ENCODE measurements around the gene NPHS1.

The NPHS1 gene

DNA sequence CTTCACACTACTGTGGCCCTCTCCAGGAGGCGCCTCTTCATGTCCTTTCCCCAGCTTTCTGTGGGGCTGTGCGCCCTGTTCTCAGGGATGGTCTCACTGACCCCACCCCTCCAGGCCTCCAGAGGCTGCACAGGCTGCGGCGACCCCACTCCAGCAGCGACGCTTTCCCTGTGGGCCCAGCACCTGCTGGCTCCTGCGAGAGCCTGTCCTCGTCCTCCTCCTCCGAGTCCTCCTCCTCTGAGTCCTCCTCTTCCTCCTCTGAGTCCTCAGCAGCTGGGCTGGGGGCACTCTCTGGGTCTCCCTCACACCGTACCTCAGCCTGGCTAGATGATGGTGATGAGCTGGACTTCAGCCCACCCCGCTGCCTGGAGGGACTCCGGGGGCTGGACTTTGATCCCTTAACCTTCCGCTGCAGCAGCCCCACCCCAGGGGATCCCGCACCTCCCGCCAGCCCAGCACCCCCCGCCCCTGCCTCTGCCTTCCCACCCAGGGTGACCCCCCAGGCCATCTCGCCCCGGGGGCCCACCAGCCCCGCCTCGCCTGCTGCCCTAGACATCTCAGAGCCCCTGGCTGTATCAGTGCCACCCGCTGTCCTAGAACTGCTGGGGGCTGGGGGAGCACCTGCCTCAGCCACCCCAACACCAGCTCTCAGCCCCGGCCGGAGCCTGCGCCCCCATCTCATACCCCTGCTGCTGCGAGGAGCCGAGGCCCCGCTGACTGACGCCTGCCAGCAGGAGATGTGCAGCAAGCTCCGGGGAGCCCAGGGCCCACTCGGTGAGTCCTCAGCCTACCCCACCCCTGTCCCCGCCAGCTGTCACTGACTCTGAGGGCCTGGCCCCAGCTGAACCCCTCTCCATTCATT is 65.8 kb downstream of the NPHS1 start:
- DNase-seq = no peak

DNA sequence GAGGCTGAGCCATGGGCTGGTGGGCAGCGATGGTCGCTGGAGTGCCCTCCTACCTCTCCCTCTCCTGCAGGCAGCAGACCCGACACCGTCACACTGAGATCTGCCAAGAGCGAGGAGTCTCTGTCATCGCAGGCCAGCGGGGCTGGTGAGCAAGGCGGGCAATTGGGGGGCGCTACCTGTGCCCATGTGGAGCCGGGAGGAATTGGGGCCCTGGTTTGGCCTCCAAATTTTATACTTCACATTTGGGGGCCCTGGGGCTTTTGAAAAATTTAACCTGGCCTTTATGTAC is 67.0 kb downstream of the NPHS1 start:
- DNase-seq = no peak

DNA sequence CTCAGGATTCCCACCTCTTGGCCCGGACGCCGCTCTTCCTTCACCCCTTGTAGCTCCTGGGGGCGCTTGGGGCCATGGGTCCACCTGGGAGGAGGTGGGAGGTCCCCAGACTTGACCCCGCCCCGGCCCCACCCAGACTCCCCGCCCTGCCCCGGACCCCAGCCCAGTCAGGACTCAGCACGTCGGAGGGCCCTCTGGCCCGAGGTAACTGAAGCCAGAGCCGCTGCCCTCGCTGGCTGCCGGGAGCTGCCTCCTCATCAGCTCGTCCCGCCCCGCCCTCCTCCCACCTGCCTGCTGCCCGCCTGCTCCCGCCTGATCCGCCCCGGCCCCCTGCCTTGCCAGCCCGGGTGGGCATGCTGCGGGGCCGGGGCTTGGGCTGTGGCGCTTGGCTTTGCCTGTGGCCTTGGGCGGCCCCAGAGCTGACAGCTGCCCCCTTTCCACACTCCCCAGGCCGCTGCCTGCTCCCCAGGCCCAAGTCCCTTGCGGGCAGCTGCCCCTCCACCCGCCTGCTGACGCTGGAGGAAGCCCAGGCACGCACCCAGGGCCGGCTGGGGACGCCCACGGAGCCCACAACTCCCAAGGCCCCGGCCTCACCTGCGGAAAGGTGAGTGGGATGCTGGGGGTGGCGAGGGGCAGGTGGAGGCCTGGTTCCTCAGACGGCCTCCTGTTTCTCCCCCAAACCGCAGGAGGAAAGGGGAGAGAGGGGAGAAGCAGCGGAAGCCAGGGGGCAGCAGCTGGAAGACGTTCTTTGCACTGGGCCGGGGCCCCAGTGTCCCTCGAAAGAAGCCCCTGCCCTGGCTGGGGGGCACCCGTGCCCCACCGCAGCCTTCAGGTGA is 67.6 kb downstream of the NPHS1 start:
- no peak for DNase-seq

DNA sequence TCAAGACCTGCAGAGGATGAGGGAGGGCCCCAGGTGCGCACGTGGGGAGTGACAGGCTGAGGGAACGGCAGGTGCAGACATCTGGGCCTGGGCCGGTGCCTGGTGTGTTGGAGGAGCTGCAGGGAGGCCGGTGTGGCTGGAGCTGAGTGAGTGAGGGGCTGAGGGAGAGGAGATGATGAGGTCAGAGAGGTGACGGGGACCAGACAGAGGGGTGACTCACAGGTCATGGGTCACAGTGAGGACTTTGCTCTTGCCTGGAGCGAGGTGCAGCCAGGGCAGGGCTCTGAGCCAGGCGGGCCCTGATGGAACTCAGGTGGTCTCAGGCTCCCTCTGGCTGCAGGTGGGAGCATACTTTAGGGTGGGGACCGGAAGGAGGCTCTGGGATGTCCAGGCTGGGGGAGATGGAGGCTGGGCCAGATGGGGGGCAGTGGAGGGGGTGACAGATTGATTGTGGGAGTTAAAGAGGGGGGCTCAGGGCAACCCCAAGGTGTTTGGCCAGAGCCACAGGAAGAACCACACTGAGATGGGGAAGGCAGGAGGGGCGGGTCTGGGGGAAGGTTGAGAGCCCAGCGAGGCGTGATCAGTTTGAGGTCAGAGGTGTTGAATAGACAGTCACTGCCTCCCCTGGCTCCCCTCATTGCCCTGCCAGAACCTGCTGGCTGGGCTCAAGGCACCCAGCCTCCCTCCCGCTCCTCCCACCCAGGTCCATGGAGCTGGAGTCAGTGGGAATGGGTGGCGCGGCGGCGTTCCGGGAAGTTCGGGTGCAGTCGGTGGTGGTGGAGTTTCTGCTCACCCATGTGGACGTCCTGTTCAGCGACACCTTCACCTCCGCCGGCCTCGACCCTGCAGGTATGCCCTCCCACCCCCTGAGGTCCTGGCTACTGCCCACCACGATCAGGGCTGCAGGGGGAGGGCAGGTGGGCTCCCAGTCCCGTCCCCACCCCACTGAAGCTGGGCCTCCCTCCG is 68.6 kb downstream of the NPHS1 start:
- no peak for DNase-seq

DNA sequence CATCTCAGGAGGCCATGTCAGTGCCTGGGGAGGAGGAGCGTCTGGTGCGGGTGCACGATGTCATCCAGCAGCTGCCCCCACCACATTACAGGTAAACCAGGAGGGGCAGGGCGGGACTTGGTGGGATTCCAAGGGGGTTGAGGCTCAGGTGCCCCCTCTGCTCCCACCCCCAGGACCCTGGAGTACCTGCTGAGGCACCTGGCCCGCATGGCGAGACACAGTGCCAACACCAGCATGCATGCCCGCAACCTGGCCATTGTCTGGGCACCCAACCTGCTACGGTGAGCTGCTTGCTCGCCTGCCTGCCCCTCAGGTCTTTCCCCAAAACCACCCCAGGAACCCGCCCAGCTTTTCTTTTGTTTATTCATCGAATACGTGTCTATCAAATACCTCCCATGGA is 69.7 kb downstream of the NPHS1 start:
- no peak for DNase-seq

DNA sequence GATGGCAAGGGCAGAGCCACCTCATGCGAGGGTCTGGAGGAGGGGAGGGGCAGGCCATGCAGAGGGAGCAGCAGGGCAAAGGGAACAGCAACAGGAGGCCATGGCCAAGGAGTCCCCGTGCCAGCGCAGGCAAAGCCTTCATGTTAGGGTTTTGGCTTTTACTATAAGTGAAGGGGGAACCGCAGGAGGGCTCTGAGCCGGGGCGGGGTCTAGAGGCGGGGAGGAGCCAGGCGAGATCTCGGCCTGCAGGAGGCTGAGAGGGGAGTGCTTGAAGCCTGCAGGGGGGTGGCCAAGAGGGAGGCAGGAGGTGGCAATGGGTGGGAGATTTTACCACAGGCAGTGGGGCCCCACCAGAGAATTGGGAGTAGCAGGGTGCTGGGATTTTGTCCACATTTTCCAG is 70.7 kb downstream of the NPHS1 start:
- no peak for DNase-seq

DNA sequence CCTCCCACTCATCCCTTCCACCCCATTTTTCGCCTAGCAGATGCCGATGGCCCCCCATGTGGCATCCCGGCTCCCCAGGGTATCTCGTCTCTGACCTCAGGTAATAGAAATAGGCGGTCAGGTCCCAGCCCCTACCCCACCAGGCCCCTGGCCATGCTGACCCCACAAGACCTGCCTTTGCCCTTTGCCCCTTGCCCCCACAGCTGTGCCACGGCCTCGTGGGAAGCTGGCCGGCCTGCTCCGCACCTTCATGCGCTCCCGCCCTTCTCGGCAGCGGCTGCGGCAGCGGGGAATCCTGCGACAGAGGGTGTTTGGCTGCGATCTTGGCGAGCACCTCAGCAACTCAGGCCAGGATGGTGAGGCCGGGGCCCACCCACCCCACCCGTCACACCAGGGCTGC is 71.6 kb downstream of the NPHS1 start:
- no peak for DNase-seq

DNA sequence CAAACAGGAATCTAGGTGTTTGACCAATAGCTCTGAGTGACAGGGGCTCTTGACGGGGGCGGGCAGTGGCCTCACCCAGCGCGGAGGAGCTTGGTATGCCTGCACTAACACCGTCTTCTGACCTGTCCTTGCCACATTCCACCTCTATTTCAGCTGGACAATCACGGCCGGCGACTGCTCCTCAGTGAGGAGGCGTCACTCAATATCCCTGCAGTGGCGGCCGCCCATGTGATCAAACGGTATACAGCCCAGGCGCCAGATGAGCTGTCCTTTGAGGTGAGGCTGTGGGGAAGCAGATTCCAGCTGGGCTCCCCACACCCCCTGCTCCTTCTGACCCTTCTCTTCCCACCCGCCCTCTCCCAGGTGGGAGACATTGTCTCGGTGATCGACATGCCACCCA is 72.2 kb downstream of the NPHS1 start:
- no peak for DNase-seq

DNA sequence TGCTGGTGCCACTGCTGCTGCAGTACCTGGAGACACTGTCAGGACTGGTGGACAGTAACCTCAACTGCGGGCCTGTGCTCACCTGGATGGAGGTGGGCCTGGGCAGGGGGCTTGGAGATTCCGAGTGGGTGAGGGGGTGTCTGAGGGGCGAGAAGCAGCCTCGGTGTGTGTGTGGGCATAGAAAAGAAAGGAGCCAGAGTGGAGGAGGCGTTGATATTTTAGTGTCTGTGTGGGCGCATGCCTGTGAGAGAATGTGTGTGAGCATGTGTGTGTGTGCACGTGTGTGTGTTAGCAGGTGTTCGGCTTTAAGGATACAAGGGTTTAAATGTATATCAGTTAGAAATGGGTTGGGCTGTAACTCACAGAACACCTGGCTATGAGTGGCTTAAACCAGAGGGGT is 73.3 kb downstream of the NPHS1 start:
- no peak for DNase-seq

DNA sequence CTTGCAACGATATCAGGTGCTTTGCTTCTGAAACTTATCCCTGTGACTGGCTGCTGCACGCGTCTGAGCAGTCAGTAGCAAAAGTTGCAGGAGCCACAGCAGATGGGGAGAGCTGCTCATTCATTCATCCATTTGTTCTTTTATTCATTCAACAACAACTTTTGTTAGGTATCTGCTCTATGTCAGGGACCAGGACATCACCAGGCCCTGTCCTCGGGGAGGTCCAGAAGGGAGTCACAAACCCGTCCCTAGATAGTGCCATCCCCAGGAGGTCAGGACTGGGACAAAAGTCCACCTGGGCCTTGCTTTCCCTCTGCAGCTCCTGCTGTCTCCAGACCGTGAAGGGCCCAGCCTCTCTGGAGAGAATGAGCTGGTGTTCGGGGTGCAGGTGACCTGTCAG is 74.3 kb downstream of the NPHS1 start:
- DNase-seq = no peak

DNA sequence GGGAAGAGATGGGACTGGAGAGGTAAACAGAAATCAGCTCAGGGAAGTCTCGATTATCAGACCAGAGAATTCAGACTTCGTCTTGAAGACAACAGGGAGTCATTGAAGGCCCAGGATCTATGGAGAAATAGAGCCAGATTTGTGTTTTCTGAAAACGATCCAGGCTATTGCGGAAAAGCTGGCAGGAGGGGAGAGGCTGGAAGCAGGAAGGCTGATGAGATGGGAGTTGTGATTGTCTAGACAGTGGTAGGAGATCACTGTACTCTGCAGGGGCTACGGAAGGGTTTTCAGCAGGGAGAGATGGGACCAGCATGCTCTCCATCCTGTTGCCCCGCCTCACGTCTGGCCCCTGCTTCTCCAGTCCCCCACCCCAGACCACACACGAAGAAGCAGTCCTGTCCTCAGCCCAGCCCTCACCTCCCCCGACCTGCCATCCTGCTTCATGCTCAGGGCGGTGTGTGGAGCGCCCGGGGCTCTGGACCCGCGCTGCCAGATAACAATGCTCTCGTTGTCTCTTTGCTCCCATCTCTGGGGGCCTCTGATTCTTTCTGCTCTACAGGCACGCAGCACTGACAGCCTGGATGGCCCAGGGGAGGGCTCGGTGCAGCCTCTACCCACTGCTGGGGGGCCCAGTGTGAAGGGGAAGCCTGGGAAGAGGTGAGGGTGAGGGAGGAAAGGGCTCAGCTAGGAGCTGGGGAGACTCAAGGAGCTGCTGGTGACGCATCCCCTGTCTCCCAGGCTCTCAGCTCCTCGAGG is 75.0 kb downstream of the NPHS1 start:
- DNase-seq = no peak

DNA sequence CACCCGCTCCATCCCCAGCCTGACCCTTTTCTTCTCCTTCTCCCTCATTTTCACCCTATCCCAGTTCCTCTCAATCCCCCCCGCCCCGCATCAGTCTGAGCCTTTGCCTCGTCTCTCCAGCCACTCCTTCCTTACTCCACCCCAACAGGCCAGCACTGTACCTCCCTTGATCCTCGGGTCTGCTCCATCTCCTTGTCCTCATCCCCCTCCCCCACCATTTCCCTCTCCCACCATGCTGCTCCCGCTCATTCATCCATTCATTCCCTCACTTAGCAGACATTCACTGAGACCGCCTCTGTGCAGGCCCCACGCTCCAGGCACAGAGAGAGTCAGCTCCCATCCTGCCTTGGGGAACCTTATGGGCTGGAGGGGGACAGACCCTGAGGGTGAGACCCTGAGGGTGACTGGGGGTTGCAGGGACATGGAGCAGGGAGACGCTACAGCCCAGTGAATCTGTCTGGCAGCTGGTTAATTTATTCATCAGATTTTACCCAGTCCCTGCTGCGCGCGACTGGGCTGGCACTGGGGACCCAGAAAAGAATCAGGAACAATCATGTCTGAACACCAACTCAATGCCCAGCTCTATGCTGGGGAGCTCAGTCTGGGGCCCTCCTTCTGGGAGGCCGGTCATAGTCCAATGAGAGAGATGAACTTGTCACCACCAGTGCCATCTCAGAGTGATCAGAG is 76.1 kb downstream of the NPHS1 start:
- no peak for DNase-seq
